A172 (cell line): Measurements from ENCODE around the gene TMEM250. TPM values are rescaled to one million over a fixed set of nuclear protein-coding genes. Genes with fewer than 3 reads are reported as not detected.

Experiments
- DNase-seq: peaks from one replicate; pipeline ENCODE4 v3.0.0-alpha.2; 2015; ENCODE audit warnings: low spot score
- total RNA-seq: library from RNA; depleted of rRNA; stranded (reverse); fragments of >200 nt; shearing (Covaris generic); gene quantifications from 2 replicates; pipeline ENCODE4 v1.2.3, GENCODE V29; 2014

The TMEM250 gene
- total RNA-seq, 1 experiment from 2014 or later = 81.1 TPM

- no peak for DNase-seq
Measured at GRCh38 chr9:136147890-136148714, 29.4 kb upstream of the TMEM250 start.

DNA sequence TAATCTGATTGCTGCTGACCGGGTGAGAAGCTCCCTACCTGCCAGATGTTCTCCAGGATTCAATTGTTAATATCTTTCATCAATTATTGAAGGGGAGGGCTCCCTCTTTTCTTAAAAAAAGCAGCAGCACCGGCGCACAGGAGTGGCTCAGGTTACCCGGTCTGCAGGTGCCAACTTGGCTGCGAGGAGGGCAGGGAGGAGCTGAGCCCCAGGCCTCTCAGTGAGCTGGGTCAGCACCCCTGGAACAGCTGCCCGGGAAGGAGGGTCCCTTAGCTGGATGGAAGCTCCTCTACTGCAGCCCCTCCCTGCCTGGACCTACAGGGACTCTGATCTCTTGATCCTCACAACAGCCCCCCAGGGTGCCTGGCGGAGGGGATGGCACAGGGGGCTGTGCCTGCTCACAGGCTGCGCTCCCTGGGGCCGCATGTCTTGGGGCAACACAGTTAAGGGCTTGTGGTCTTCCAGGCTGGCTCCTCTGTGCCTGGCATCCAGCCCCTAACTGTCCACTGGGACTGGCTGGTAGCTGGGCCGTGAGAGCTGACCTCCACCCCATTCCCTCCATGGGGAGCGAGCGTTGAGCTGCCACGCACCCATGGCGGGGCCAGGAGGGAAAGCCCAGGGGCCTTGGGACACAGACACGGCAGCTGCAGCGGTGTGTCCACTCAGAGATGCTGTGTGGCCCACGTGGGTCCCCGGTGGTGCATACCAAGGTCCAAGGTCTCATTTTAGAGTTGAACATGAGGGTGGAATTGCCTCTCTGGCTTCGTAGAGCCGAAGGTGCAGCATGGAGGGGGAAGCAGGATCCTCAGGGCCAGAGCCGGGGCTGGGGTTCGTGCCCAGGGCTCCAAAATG lies 28.6 kb upstream of the TMEM250 start:
- DNase-seq = no peak

DNA sequence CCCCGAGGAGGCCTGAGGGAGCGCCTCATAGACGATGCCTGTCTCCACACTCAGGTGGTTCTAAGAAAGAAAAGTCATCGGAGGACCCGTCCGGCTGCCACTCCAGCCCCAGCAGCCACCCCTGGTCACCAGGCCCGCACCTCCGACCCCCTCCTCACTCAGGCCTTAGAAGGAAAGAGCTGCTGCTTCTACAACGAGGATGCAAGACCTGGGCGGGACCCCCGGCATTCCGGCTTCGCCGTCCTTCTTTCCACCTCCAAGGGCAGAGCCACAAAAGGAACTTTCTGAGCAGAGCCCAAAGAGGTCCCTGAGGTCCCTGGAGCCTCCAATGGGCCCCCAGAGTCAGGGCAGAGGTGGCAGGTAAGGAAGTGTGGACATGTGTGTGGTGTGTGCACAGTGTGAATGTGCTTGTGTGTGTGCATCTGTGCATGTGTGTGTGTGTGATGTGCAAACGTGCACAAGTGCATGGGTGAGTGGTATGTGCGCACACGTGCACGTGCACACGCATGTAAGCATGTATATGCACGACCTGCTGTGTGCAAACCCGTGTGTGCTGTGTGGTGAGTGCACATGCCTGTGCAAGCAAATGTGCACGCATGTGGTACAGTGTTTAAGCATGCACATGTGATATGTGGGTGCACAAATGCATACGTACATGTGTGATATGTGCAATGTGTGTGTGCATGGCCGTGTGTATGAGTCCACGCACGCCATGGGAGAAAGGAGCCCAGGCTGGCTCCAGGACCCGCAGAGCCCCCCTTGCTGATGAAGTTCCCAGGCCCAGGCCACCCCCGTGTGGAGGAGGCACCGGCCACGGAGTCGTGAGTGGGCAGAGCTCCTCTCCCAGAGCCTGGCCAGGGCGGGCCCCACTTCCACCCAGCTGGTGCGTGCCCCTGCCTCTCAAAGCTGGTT lies 27.7 kb upstream of the TMEM250 start:
- no peak for DNase-seq

- no peak for DNase-seq
Measured at GRCh38 chr9:136145580-136145979, 26.9 kb upstream of the TMEM250 start.

- DNase-seq = no peak
Measured at GRCh38 chr9:136144450-136144849, 25.8 kb upstream of the TMEM250 start.

DNA sequence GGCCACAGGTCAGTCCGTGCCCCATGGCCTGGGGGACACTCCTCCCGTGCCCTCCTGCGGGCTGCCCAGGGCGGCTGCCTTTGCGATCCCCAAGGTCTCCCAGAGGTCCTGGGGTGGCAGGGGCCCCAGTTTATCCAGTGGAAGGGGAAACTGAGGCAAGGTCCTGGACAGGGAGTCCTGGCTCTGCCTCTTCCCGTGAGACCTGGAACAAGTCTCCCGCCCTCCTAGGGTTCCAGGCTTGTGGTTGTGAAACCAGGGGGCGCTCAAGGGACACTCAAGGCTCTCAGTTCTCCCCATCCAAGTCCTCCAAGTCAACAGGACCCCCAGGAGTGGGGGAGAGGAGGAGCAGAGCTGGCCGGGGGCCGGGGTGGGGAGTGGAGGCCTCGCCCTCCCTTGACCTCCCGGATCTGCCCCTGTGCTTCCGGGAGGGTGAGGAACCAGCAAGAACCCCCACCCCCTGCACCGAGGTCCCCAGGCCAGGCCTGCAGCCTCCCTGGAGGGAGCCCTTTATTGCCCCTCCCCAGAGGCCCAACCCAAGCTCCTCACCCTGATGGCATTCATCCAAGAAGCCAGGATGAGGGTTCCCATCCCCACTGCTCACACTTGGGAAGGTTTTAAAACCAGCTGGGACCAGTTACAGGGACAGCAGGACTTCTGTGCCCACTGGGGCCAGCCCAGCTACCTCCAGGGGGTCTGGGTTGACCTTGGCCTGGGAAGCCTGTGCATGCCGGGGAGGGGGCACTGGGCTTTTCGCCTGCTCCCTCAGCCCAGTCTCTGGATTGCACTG lies 24.7 kb upstream of the TMEM250 start:
- no peak for DNase-seq

GRCh38 chr9:136142859-136143214 lies 24.2 kb upstream of the TMEM250 start:
- DNase-seq = no peak

GRCh38 chr9:136142414-136142796 lies 23.7 kb upstream of the TMEM250 start:
- DNase-seq = no peak

- no peak for DNase-seq
Measured at GRCh38 chr9:136141682-136142413, 23.2 kb upstream of the TMEM250 start.

- DNase-seq = no peak
Measured at GRCh38 chr9:136140966-136141365, 22.3 kb upstream of the TMEM250 start.

- DNase-seq = no peak
Measured at GRCh38 chr9:136140046-136140445, 21.4 kb upstream of the TMEM250 start.

- peak; percentile 51 for DNase-seq
Measured at GRCh38 chr9:136138566-136138965, 19.9 kb upstream of the TMEM250 start.

DNA sequence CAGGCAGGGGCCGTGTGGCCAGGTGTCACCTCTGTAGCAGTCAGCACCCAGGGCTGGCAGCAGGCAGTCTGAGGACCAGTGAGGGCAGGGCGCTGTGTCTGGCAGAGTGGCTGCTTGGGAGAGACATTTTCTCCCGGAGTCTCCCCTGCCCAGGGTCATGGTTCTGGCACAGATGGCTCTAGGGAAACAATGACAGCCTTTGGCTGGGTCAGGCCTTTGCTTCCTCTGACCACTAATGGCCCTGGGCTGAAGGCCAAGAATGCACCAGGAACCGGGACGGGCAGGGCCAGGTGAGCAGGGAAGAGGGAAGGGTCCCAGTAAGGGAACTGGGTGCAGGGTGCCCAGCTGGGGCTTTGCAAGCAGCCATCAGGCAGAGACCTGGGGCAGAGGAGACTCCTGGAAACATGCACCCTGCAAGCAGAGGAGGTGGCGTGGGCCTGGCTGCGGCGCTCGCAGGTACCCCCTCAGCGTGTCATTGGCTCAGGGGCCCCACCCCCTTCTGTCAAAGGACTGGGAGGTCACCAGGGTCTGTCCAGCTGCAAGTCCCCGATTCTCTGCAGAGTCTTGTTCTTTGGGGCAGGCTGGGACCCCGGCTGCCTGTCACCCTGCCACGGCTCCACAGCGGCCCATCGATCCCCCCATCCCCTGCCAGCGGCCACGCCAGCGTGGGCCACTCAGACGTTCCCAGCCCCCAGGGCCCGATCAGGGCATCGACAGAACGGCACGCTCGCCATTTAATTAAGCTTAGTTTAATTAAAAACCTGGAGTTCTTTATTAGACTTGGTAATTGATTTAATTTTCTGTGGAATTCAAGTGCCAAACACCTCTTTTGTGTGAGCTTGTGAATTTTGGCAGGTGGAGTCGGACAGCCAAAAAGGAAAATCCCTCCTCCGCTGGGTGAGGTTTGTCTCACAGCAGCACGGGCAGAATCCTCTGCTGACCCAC lies 18.9 kb upstream of the TMEM250 start:
- peak; percentile 56 for DNase-seq

GRCh38 chr9:136136127-136136925 lies 17.7 kb upstream of the TMEM250 start:
- DNase-seq = no peak

GRCh38 chr9:136135326-136136126 lies 16.9 kb upstream of the TMEM250 start:
- no peak for DNase-seq

DNA sequence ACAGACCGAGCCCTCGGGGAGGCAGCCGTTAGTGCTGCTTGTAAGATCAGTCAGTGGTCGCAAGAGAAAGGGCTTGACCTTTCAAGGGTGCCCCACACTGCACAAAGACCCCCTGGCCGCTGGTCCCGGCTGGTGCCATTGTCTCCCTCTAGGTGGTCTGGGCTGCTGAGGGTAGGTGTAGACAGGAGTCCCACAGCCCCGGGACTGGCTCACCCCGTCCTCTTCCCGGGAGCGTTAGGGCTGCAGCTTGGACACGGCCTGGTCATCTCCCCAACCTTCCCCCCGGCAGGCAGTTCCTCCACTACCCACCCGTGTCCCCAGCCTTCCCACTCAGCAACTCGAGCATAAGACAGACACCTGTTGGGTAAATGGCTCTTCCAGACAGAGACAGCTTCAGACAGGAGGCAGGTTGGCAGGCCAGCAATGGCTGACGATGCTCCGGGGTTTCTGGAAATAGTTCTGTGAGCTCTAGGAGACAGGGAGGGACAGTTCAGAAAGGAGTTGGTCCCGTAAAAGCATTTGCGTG lies 15.3 kb upstream of the TMEM250 start:
- no peak for DNase-seq
